Measurements from ENCODE around the gene TCTA. TPM values are rescaled to one million over a fixed set of nuclear protein-coding genes. Genes with fewer than 3 reads are reported as not detected.

Gene TCTA
- total and polyA plus RNA-seq, 10 of the 15 experiments (the other 5 are each of a cell fraction or from before 2014, with no cell fraction given): 6.5 to 30.5 (median 18.3) TPM

DNA sequence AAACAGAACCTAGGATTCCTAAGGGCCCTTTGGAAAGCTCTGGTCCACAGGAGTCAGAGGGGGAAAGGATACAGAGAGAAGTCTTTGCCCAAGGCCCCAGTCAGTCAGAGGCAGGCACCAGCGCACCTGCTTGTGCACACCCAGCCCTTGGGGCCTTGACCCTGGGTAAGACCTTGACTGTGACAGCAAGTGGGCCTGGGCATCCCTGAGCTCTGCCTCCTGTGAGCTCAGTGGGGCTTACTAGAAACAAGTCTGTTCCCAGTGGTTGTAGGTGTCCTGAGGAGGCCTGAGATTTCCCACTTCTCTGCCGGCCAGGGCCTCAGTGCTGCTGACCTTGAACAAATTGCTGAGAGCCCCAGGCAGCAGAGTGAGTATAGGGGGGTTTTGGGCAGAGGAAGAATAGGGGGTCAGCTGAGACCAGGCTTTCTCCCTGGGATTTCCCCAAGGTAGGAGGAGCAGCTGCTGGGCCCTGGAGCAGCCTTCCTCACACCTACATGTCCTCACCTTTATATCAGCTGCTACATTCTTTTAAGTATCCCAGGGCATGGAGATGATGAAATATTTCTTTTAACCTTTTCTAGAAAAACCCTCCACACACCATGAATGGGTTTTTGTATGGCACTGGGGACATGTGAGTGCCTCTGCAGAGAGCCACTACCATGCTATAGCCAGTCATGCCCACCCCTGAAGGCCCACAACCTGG, 48.1 kb downstream of the TCTA start:
- intact Hi-C loops (cut with micrococcal nuclease; ENCODE audit: unreplicated experiment): no loop called here
- FAIRE-seq (no peak), ATAC-seq (peak; percentile 20; the same call in 2 of the 3 replicates), DNase-seq (ENCODE audit: low read depth, low spot score) (no peak)
- WGBS (ENCODE audit: insufficient coverage, insufficient replicate concordance, low lambda C conversion rate, missing lambda C conversion rate): 97% methylated on average over 2 of the region's 2 CpGs
- no peaks in the 10 kb centered on the region for H3K36me3 ChIP-seq (ENCODE audit: control insufficient read depth in 2 of 2, insufficient read depth in 2 of 2, low read length in 1 of 2)
- H3K4me1 ChIP-seq (ENCODE audit: control insufficient read depth, insufficient read depth, low read length): peaks cover 5% of the 10 kb centered on the region; the same call in 1 of the 2 replicates
- no peak overlapping the region for H3K4me2 ChIP-seq (ENCODE audit: control insufficient read depth, insufficient read depth)
- CTCF ChIA-PET: interaction anchor here (0.8 to 1.4 kb wide), 5 partner anchors 10 to 120 kb away, joined by 3 read pairs; no protein-coding TSS in a partner anchor
- H3K9ac ChIP-seq (ENCODE audit: control insufficient read depth, insufficient read depth, low read length): no peak overlapping the region
- H4K20me1 ChIP-seq (ENCODE audit: control insufficient read depth, insufficient read depth): no peaks in the 10 kb centered on the region
- H3K79me2 ChIP-seq (ENCODE audit: control insufficient read depth, insufficient read depth, low read length): no peaks in the 10 kb centered on the region
- BruUV-seq (replicated peaks): no TSS peak
- RAD21 ChIA-PET (ENCODE audit: unreplicated experiment): interaction anchor here (1.5 kb wide), 1 partner anchor 10 kb away, joined by 4 read pairs; the partner anchor contains the start of gene DAG1
- no peaks in the 10 kb centered on the region for H3K27me3 ChIP-seq (replicated peaks in 1 of 2; ENCODE audit: control insufficient read depth in 2 of 2, insufficient read depth in 2 of 2, low read length in 1 of 2)
- no peak overlapping the region for H2AFZ ChIP-seq (ENCODE audit: control insufficient read depth, low read depth, low read length)
- in situ Hi-C loops (cut with MboI): no loop called here
- SMC1A ChIA-PET (ENCODE audit: uncharacterized antibody, unreplicated experiment): interaction anchor here (0.8 to 1.8 kb wide), 4 partner anchors 11 to 290 kb away, joined by 3 to 7 read pairs (median 4); no protein-coding TSS in a partner anchor
- no peak overlapping the region for H3K27ac ChIP-seq (ENCODE audit: control insufficient read depth, insufficient read depth)
- POLR2A ChIA-PET: interaction anchor here (0.5 to 1.7 kb wide), 5 partner anchors 10 to 120 kb away, joined by 3 to 7 read pairs (median 3); partner anchors contain the start of gene DAG1
- TF ChIP-seq TCF12 (IDR thresholded peaks at IDR 0.05; ENCODE audit: low read depth, low read length) (no peak), ETV6 (conservative IDR thresholded peaks at IDR 0.05 in 1 of 2, IDR thresholded peaks at IDR 0.05 in 1 of 2; ENCODE audit: borderline replicate concordance in 1 of 2, low read depth in 1 of 2) (no peak), NFYA (IDR thresholded peaks at IDR 0.05; ENCODE audit: borderline replicate concordance, low read depth, low read length) (no peak), SMAD1 (IDR thresholded peaks at IDR 0.05; ENCODE audit: low read depth, partially characterized antibody) (no peak), MYC (IDR thresholded peaks at IDR 0.05; ENCODE audit: insufficient read depth, insufficient read length, insufficient replicate concordance, low read length, severe bottlenecking) (no peak), POLR2A (IDR thresholded peaks at IDR 0.05; ENCODE audit: low read depth, low read length) (no peak), RCOR1 (conservative IDR thresholded peaks at IDR 0.05; ENCODE audit: low read depth, low read length) (no peak), SP1 (IDR thresholded peaks at IDR 0.05; ENCODE audit: low read depth, low read length) (no peak)
- TF ChIP-seq, protein P1, sequence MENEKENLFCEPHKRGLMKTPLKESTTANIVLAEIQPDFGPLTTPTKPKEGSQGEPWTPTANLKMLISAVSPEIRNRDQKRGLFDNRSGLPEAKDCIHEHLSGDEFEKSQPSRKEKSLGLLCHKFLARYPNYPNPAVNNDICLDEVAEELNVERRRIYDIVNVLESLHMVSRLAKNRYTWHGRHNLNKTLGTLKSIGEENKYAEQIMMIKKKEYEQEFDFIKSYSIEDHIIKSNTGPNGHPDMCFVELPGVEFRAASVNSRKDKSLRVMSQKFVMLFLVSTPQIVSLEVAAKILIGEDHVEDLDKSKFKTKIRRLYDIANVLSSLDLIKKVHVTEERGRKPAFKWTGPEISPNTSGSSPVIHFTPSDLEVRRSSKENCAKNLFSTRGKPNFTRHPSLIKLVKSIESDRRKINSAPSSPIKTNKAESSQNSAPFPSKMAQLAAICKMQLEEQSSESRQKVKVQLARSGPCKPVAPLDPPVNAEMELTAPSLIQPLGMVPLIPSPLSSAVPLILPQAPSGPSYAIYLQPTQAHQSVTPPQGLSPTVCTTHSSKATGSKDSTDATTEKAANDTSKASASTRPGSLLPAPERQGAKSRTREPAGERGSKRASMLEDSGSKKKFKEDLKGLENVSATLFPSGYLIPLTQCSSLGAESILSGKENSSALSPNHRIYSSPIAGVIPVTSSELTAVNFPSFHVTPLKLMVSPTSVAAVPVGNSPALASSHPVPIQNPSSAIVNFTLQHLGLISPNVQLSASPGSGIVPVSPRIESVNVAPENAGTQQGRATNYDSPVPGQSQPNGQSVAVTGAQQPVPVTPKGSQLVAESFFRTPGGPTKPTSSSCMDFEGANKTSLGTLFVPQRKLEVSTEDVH (IDR thresholded peaks at IDR 0.05; ENCODE audit: low read depth, partially characterized antibody): no peak
- TF ChIP-seq, protein P2, sequence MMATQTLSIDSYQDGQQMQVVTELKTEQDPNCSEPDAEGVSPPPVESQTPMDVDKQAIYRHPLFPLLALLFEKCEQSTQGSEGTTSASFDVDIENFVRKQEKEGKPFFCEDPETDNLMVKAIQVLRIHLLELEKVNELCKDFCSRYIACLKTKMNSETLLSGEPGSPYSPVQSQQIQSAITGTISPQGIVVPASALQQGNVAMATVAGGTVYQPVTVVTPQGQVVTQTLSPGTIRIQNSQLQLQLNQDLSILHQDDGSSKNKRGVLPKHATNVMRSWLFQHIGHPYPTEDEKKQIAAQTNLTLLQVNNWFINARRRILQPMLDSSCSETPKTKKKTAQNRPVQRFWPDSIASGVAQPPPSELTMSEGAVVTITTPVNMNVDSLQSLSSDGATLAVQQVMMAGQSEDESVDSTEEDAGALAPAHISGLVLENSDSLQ (IDR thresholded peaks at IDR 0.05): no peak
- no peak overlapping the region for H3K4me3 ChIP-seq
- H3K9me3 ChIP-seq (replicated peaks; ENCODE audit: control insufficient read depth, insufficient read depth, low read length): no peaks in the 10 kb centered on the region
